HG03571 (cell line): ENCODE data around the gene CSNK1E.

Experiments
- ATAC-seq: cut with Tn5 transposase; IDR thresholded peaks from one replicate; pipeline ENCODE4 v1.9.1; 2021; ENCODE audit not compliant: unreplicated experiment

The CSNK1E gene

GRCh38 chr22:38250643-38251340 lies 66.4 kb downstream of the CSNK1E start:
- ATAC-seq, result no peak

GRCh38 chr22:38249803-38250642 lies 67.2 kb downstream of the CSNK1E start:
- ATAC-seq, result no peak

GRCh38 chr22:38249301-38249700 lies 67.9 kb downstream of the CSNK1E start:
- ATAC-seq, result no peak

GRCh38 chr22:38248280-38248679 lies 69.0 kb downstream of the CSNK1E start:
- no peak for ATAC-seq

- no peak for ATAC-seq
Measured at GRCh38 chr22:38247713-38248112, 69.5 kb downstream of the CSNK1E start.

- no peak for ATAC-seq
Measured at GRCh38 chr22:38246692-38247091, 70.5 kb downstream of the CSNK1E start.

GRCh38 chr22:38246046-38246658 lies 71.1 kb downstream of the CSNK1E start:
- ATAC-seq, result no peak

GRCh38 chr22:38244106-38244505 lies 73.1 kb downstream of the CSNK1E start:
- no peak for ATAC-seq

- no peak for ATAC-seq
Measured at GRCh38 chr22:38243007-38243765, 74.0 kb downstream of the CSNK1E start.

- no peak for ATAC-seq
Measured at GRCh38 chr22:38240734-38241252, 76.4 kb downstream of the CSNK1E start.
